ENCODE measurements around the gene PALM3. TPM values are rescaled to one million over a fixed set of nuclear protein-coding genes. Genes with fewer than 3 reads are reported as not detected.

PALM3 gene
- total and polyA plus RNA-seq, 2 donors (not counting 3 experiments of a cell fraction or from before 2014, with no cell fraction given), result 0.08 to 0.31 TPM

DNA sequence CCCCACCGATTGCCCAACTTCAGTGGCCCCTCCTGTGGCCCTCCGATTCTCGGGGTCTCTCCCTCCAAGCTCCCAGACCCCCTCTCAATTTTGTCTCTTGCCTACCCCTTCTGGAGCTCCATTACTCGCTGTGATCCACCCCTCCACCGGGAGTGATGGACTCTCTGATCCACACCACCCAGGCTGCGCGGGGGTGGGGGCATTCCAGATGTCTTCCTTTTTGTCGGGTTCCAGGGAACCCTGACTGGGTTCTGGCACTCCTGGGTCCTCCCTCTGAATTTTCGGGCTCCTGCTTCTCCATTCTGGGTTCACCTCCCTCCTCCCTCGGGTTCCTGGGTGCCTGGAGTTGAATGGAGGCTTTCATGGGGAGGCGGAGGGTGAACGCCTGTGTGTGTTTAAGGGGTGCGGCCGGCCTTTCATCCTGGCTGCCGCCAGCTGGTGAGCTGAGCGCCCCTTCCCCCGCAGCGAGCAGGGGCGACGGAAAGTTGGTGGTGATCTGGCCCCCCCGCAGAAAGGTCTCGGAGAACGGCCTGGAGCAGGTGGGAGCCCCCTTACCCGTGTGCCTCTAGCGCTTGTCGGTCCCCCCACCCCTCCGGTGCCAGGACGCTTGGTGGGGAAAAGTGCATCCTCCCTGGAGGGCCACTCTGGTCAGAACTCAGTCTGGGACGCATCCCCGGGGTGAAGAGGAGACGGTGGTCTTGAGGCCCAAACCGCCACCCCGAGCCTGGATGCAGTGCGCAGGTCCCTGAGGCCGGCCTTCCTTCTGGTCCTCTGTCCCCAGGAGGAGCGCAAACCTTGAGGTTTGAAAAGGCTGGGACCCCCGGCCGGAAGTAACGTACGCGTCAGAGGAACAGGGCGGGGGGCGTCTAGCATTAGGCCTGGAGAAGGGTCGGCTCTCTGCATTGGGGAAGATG is 12.3 kb upstream of the PALM3 start:
- TF ChIP-seq MYC (IDR thresholded peaks at IDR 0.05; ENCODE audit: low read depth, low read length) (no peak), POLR2AphosphoS5 (IDR thresholded peaks at IDR 0.05; ENCODE audit: insufficient read depth, low read depth, low read length) (no peak), POLR2A (IDR thresholded peaks at IDR 0.05; ENCODE audit: low read depth, low read length) (no peak), EZH2 (IDR thresholded peaks at IDR 0.05; ENCODE audit: borderline replicate concordance, low read depth, low read length, severe bottlenecking) (no peak), FOS (IDR thresholded peaks at IDR 0.05; ENCODE audit: borderline replicate concordance, insufficient read depth, low read length) (no peak), GATA2 (IDR thresholded peaks at IDR 0.05; ENCODE audit: insufficient read depth, insufficient read length, low read depth, low read length) (no peak), JUN (IDR thresholded peaks at IDR 0.05; ENCODE audit: borderline replicate concordance, insufficient read depth, insufficient read length, low read depth) (no peak)
- TF ChIP-seq, protein P1, sequence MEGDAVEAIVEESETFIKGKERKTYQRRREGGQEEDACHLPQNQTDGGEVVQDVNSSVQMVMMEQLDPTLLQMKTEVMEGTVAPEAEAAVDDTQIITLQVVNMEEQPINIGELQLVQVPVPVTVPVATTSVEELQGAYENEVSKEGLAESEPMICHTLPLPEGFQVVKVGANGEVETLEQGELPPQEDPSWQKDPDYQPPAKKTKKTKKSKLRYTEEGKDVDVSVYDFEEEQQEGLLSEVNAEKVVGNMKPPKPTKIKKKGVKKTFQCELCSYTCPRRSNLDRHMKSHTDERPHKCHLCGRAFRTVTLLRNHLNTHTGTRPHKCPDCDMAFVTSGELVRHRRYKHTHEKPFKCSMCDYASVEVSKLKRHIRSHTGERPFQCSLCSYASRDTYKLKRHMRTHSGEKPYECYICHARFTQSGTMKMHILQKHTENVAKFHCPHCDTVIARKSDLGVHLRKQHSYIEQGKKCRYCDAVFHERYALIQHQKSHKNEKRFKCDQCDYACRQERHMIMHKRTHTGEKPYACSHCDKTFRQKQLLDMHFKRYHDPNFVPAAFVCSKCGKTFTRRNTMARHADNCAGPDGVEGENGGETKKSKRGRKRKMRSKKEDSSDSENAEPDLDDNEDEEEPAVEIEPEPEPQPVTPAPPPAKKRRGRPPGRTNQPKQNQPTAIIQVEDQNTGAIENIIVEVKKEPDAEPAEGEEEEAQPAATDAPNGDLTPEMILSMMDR (IDR thresholded peaks at IDR 0.05; ENCODE audit: extremely low read depth in 1 of 2, insufficient read depth in 1 of 2, low read depth in 1 of 2, low read length in 2 of 2), result no peak
- TF ChIP-seq, protein P2, sequence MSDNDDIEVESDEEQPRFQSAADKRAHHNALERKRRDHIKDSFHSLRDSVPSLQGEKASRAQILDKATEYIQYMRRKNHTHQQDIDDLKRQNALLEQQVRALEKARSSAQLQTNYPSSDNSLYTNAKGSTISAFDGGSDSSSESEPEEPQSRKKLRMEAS (IDR thresholded peaks at IDR 0.05; ENCODE audit: insufficient read depth, insufficient read length), result no peak
- dilution Hi-C loops (cut with MboI; ENCODE audit: extremely low pct_ligation_motif_present, low sequenced_read_pairs) (no loop called here), intact Hi-C loops (cut with micrococcal nuclease) (loop anchor here (1.0 to 5.0 kb wide), 3 partner anchors 41 to 287 kb away; partner anchors contain the start of gene ASF1B)
- DNase-seq (ENCODE audit: low read depth, low spot score) (peak; percentile 26), FAIRE-seq (no peak)
- ChIA-PET POLR2A (no interaction called here), CTCF (interaction anchor here (0.8 to 6.6 kb wide), 11 partner anchors 15 to 274 kb away, joined by 3 to 74 read pairs (median 6); partner anchors contain the start of genes ASF1B, IL27RA and NANOS3)
- Histone ChIP-seq H3K9me1 (replicated peaks; ENCODE audit: control insufficient read depth, extremely low read depth, insufficient read depth, low read length) (no peaks in the 10 kb centered on the region), H4K20me1 (replicated peaks; ENCODE audit: control insufficient read depth, extremely low read depth, insufficient read depth, low read length) (no peaks in the 10 kb centered on the region), H3K4me3 (replicated peaks in 1 of 3; ENCODE audit: insufficient read depth in 1 of 3, low read depth in 1 of 3, low read length in 3 of 3) (peak overlapping the region; percentile 29 to 43 (median 34)), H3K36me3 (ENCODE audit: control insufficient read depth in 2 of 2, extremely low read depth in 1 of 2, insufficient read depth in 2 of 2, low read length in 2 of 2) (no peaks in the 10 kb centered on the region), H3K27me3 (ENCODE audit: control insufficient read depth in 2 of 2, insufficient read depth in 2 of 2, low read length in 2 of 2) (no peaks in the 10 kb centered on the region), H3K79me2 (ENCODE audit: control insufficient read depth, insufficient read depth, low read length) (no peaks in the 10 kb centered on the region), H3K9me3 (replicated peaks; ENCODE audit: control insufficient read depth, insufficient read depth, low read length) (no peaks in the 10 kb centered on the region), H3K27ac (ENCODE audit: insufficient read depth, low read depth, low read length) (no peak overlapping the region), H3K4me2 (ENCODE audit: insufficient read depth, low read length) (peak overlapping the region; percentile 79), H3K9ac (replicated peaks; ENCODE audit: extremely low read depth, insufficient read depth, low read length) (peak overlapping the region; percentile 3), H3K4me1 (ENCODE audit: control insufficient read depth, extremely low read depth, insufficient read depth, low read length) (peaks cover 26% of the 10 kb centered on the region), H2AFZ (ENCODE audit: low read depth, low read length) (peak overlapping the region; percentile 86)
- BruUV-seq (replicated peaks), result no TSS peak

All from endothelial cell of umbilical vein (primary cell).